ENCODE data around the gene GJD4.

The GJD4 gene

DNA sequence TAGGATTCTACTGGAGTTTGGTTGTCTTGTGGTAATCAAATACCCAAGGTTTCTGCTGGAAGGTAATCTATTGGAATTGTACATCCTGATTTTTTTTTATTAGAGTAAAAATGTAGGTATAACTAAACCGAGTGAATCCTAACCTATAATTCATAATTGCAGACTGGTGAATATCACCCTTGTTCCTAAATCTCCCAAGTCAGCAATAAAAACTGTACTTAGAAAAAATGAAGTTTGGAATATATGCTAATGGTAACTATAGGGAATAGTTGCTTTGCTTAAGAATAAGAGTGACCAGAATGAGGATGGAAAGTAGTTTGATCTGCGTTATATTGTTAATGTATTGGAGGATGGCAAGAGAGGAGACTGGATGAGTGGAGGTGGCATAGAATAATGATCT lies 47.7 kb downstream of the GJD4 start:
- TF ChIP-seq, protein P1, sequence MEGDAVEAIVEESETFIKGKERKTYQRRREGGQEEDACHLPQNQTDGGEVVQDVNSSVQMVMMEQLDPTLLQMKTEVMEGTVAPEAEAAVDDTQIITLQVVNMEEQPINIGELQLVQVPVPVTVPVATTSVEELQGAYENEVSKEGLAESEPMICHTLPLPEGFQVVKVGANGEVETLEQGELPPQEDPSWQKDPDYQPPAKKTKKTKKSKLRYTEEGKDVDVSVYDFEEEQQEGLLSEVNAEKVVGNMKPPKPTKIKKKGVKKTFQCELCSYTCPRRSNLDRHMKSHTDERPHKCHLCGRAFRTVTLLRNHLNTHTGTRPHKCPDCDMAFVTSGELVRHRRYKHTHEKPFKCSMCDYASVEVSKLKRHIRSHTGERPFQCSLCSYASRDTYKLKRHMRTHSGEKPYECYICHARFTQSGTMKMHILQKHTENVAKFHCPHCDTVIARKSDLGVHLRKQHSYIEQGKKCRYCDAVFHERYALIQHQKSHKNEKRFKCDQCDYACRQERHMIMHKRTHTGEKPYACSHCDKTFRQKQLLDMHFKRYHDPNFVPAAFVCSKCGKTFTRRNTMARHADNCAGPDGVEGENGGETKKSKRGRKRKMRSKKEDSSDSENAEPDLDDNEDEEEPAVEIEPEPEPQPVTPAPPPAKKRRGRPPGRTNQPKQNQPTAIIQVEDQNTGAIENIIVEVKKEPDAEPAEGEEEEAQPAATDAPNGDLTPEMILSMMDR (IDR thresholded peaks at IDR 0.05; ENCODE audit: borderline replicate concordance, control extremely low read depth, extremely low read depth, insufficient read depth, missing control alignments), result no peak
- in situ Hi-C loops (cut with MboI; ENCODE audit: low sequenced_read_pairs, unreplicated experiment), result no loop called here
- no peak for DNase-seq (ENCODE audit: low spot score)

DNA sequence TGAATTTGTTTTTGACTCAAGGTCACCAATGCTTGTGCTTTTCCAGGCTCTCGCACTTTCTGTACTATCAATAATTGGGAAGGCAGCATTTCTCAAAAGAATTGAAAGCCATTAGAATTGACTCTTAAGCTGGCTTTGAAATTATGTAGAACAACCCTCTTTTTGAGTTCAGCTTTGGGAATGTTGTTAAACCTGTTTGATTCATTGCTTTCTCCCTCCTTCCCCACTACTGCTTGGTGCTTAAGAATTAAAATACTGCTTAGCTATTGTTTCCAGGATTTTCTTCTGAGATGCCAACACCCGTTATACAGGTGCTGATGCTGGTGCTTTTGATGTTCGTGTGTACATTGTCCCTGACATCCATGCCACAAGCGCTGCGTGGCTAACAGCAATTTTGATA lies 52.5 kb downstream of the GJD4 start:
- no peak for DNase-seq (ENCODE audit: low spot score)
- TF ChIP-seq, protein P1 (IDR thresholded peaks at IDR 0.05; ENCODE audit: borderline replicate concordance, control extremely low read depth, extremely low read depth, insufficient read depth, missing control alignments), result no peak
- in situ Hi-C loops (cut with MboI; ENCODE audit: low sequenced_read_pairs, unreplicated experiment), result no loop called here
